Measurements from ENCODE around the gene FCN1.

Gene FCN1

GRCh38 chr9:134889386-134890154 lies 28.1 kb downstream of the FCN1 start:
- DNase-seq: no peak

GRCh38 chr9:134888603-134889190 lies 29.0 kb downstream of the FCN1 start:
- DNase-seq: no peak

- DNase-seq: no peak
Observed at GRCh38 chr9:134887686-134888602, 29.8 kb downstream of the FCN1 start.

- no peak for DNase-seq
Observed at GRCh38 chr9:134887219-134887618, 30.5 kb downstream of the FCN1 start.

- no peak for DNase-seq
Observed at GRCh38 chr9:134886413-134886913, 31.2 kb downstream of the FCN1 start.

GRCh38 chr9:134885679-134886412 lies 31.9 kb downstream of the FCN1 start:
- DNase-seq: no peak

- no peak for DNase-seq
Observed at GRCh38 chr9:134885001-134885678, 32.6 kb downstream of the FCN1 start.

- DNase-seq: no peak
Observed at GRCh38 chr9:134884492-134884891, 33.2 kb downstream of the FCN1 start.

GRCh38 chr9:134883040-134883782 lies 34.5 kb downstream of the FCN1 start:
- DNase-seq: no peak

- no peak for DNase-seq
Observed at GRCh38 chr9:134882204-134882785, 35.4 kb downstream of the FCN1 start.

- no peak for DNase-seq
Observed at GRCh38 chr9:134881313-134881670, 36.4 kb downstream of the FCN1 start.

GRCh38 chr9:134880484-134881312 lies 37.0 kb downstream of the FCN1 start, which contains the start of gene FCN2:
TSS of gene FCN2 (plus strand) at chr9:134880810. CDS start at chr9:134880822, 12 bp downstream.
- no peak for DNase-seq

- DNase-seq: no peak
Observed at GRCh38 chr9:134879664-134880483, 37.8 kb downstream of the FCN1 start.

- no peak for DNase-seq
Observed at GRCh38 chr9:134877541-134877940, 40.2 kb downstream of the FCN1 start.

- DNase-seq: no peak
Observed at GRCh38 chr9:134875371-134875770, 42.3 kb downstream of the FCN1 start.

GRCh38 chr9:134872482-134873231 lies 45.1 kb downstream of the FCN1 start:
- DNase-seq: no peak

GRCh38 chr9:134871697-134872340 lies 45.9 kb downstream of the FCN1 start:
- DNase-seq: no peak
